Ishikawa (cell line): ENCODE measurements around the gene TTC3.

Experiments
- CEBPB ChIP-seq: IDR thresholded peaks from 2 replicates; pipeline ENCODE4 v1.6.1; 2012
- EGR1 ChIP-seq: IDR thresholded peaks from 2 replicates; pipeline ENCODE4 v1.6.1; 2012
- EP300 ChIP-seq: IDR thresholded peaks from 2 replicates; pipeline ENCODE4 v1.6.1; 2012; ENCODE audit warnings: borderline replicate concordance
- REST ChIP-seq: IDR thresholded peaks from 2 replicates; pipeline ENCODE4 v1.6.1; 2012; ENCODE audit warnings: low read depth, mild to moderate bottlenecking
- USF1 ChIP-seq: IDR thresholded peaks from 2 replicates; pipeline ENCODE4 v1.6.1; 2012

- TF ChIP-seq REST, result no peak
- TF ChIP-seq USF1, result no peak
- TF ChIP-seq EP300, result no peak
- TF ChIP-seq EGR1, result no peak
- no peak for TF ChIP-seq CEBPB
Measured at GRCh38 chr21:37193006-37193405, 120.0 kb downstream of the TTC3 start.
